Esophagus squamous epithelium (tissue), 5 donors: ENCODE measurements around the gene SNX6. TPM values are rescaled to one million over a fixed set of nuclear protein-coding genes. Genes with fewer than 3 reads are reported as not detected.
"Not testable (repeated sequence)": the region's sequence is repeated elsewhere in the genome, so short reads cannot be mapped to it uniquely, and the experiment has no call there.

Experiments
- DNase-seq: peaks from one replicate; lab custom pipeline; 2025; lab: John Stamatoyannopoulos, UW
- H3K27ac ChIP-seq, 4 donors: fragments of 200-600 bp; sonication (generic); one replicate each; pipeline ENCODE4 v1.5.1; 2016 to 2019; ENCODE audit warnings: mild to moderate bottlenecking in 1 of 4
- H3K27me3 ChIP-seq, 4 donors: fragments of 200-600 bp; sonication (generic); 1 replicate in 3 of 4; 2 replicates in 1 of 4; pipeline versions ENCODE4 v1.5.1 to v1.6.0; 2017 to 2021; ENCODE audit warnings: antibody characterized with exemption in 1 of 4
- H3K36me3 ChIP-seq, 3 donors: fragments of 200-600 bp; sonication (generic); one replicate each; pipeline ENCODE4 v1.5.1; 2016 to 2019
- H3K4me1 ChIP-seq, 3 donors: fragments of 200-600 bp; sonication (generic); one replicate each; pipeline ENCODE4 v1.5.1; 2017 to 2019
- H3K4me3 ChIP-seq, 4 donors: fragments of 200-600 bp; sonication (generic); 1 replicate in 3 of 4; 2 replicates in 1 of 4; pipeline ENCODE4 v1.5.1; 2016 to 2019; ENCODE audit warnings: mild to moderate bottlenecking in 2 of 4, moderate library complexity in 1 of 4
- H3K9me3 ChIP-seq, 3 donors: fragments of 200-600 bp; sonication (generic); one replicate each; pipeline ENCODE4 v1.5.1; 2016 to 2019
- POLR2A ChIP-seq, 4 donors: fragments of 450-650 bp; IDR thresholded peaks; one replicate each; pipeline ENCODE4 v1.6.1; 2017; ENCODE audit warnings: antibody characterized with exemption in 4 of 4, mild to moderate bottlenecking in 4 of 4, moderate library complexity in 3 of 4
- WGBS, 2 donors: methylation state at CpG; one replicate each; pipeline ENCODE4 v1.1.5; 2018; 5-methylcytosine and 5-hydroxymethylcytosine counted together
- intact Hi-C: fragments of 100-400 bp; cut with DNase I; formaldehyde crosslinking; loops from one replicate; pipeline ENCODE4 v1.15.0; 2022
- total RNA-seq, 4 donors: library from RNA; depleted of rRNA; stranded (reverse); fragments of >200 nt; gene quantifications; one replicate each; pipeline ENCODE4 v1.1.0, GENCODE V29; 2016
- TF ChIP-seq, protein P1 (sequence below), 6 experiments: fragments of 450-650 bp in 4 of 6; fragments of 200-600 bp in 2 of 6; sonication (generic) in 2 of 6; IDR thresholded peaks; one replicate each; pipeline ENCODE4 v1.5.1; 2016 to 2019; ENCODE audit warnings: antibody characterized with exemption in 6 of 6, mild to moderate bottlenecking in 4 of 6, moderate library complexity in 4 of 6
- donor health status: DM: yes; HTN: yes; CAD: no.

The SNX6 gene
- total RNA-seq, 4 donors from 2014 or later = 77.6 to 162 (median 111) TPM

DNA sequence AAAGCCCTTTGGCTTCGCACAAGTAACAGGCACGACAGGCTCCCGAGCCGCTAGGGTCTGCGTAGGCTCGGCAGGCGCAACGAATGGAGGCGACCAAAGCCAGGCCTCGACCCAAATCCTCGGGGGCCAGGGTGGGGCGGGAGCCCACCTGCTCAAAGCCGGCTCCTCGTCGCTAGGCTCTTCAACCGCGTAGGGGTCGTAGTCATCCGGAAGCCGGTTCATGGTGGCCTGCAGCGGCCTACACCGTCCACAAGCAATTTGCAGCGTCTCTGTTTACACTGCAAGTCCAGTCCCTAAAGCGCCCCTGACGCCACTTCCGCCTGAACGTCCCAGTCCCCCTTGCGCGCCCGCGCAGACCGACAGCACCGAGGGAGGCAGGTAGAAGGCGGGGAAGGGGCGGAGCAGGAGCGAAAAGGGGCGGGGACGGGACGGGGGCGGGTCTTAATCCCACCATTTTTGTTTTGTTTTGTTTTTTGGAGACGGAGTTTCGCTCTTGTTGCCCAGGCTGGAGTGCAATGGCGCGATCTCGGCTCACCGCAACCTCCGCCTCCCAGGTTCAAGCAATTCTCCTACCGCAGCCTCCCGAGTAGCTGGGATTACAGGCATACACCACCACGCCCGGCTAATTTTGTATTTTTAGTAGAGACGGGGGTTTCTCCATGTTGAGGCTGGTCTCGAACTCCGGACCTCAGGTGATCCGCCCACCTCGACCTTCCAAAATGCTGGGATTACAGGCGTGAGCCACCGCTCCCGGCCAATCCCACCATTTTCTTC, 90.4 kb downstream of the SNX6 start, which contains the start of gene EAPP:
EAPP (minus strand) TSS at position 295 of the 774 bp plus-strand sequence; CDS start at position 222, 73 bp downstream.
- Histone ChIP-seq H3K9me3 (no peaks in the 10 kb centered on the region), H3K4me1 (peaks cover 5 to 36% (median 8%) of the 10 kb centered on the region in 3 donors), H3K27me3 (no peaks in the 10 kb centered on the region), H3K4me3 (peak within 1 kb of the TSS; percentile 81 to 98 (median 94)), H3K27ac (peak within 1 kb of the TSS; percentile 96 to 99 (median 98)), H3K36me3 (peaks cover 0 to 33% (median 0%) of the 10 kb centered on the region in 3 donors)
- DNase-seq = no peak
- intact Hi-C loops = no loop called here
- 6 to 11% methylated on average over 10 to 12 of the region's 59 CpGs for WGBS, 2 donors
- TF ChIP-seq POLR2A (IDR thresholded peaks at IDR 0.05) = peak in 3 of 4 donors; percentile 87 to 95 (median 92)
- TF ChIP-seq, protein P1, sequence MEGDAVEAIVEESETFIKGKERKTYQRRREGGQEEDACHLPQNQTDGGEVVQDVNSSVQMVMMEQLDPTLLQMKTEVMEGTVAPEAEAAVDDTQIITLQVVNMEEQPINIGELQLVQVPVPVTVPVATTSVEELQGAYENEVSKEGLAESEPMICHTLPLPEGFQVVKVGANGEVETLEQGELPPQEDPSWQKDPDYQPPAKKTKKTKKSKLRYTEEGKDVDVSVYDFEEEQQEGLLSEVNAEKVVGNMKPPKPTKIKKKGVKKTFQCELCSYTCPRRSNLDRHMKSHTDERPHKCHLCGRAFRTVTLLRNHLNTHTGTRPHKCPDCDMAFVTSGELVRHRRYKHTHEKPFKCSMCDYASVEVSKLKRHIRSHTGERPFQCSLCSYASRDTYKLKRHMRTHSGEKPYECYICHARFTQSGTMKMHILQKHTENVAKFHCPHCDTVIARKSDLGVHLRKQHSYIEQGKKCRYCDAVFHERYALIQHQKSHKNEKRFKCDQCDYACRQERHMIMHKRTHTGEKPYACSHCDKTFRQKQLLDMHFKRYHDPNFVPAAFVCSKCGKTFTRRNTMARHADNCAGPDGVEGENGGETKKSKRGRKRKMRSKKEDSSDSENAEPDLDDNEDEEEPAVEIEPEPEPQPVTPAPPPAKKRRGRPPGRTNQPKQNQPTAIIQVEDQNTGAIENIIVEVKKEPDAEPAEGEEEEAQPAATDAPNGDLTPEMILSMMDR (IDR thresholded peaks at IDR 0.05) = peak in 4 of 6 experiments; percentile 5 to 26 (median 20)

DNA sequence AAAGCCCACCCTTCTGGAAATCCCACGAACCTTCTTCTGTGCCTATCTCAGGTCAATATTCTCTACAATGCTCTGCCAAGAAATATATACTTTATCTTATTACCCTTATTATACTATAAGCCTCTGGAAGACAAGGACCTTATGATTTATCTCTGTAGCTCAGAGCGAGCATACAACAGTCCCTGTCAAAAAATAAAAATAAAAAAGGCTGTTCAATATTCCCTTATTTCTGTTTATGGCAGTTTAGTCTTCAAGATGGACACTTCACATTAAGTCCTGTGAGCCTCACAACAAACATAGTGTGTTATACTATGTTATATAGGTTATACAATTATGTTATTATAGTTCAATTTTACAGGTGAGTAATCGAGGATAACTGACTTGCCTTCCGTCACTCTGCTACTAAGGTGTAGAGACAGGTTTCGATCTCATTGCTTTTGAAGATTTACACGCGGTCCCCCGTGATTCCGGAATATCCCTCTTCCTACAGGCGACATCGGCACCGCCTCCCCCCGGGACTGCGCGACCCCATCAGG, 91.0 kb downstream of the SNX6 start:
- Histone ChIP-seq H3K4me3 (peak overlapping the region; percentile 81 to 98 (median 94)), H3K27ac (peak overlapping the region; percentile 96 to 99 (median 98)), H3K36me3 (peaks cover 0 to 40% (median 0%) of the 10 kb centered on the region in 3 donors), H3K9me3 (no peaks in the 10 kb centered on the region), H3K4me1 (peaks cover 5 to 36% (median 8%) of the 10 kb centered on the region in 3 donors), H3K27me3 (no peaks in the 10 kb centered on the region)
- DNase-seq = no peak
- intact Hi-C loops = no loop called here
- 1 to 2% methylated on average over 9 to 13 of the region's 15 CpGs for WGBS, 2 donors
- TF ChIP-seq, protein P1 (IDR thresholded peaks at IDR 0.05) = no peak
- no peak for TF ChIP-seq POLR2A (IDR thresholded peaks at IDR 0.05)

DNA sequence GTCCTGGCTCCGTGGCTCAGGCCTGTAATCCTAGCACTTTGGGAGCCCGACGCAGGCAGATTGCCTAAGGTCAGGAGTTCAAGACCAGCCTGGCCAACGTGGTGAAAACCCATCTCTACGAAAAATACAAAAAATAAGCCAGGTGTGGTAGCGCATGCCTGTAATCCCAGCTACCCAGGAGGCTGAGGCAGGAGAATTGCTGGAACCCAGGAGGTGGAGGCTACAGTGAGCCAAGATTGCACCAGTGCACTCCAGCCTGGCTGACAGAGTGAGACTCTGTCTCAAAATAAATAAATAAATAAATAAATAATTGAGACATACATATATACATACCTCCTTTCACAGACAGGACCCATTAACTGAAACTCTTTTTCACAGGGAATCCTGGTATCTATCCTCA, 91.9 kb downstream of the SNX6 start:
- H3K9me3 ChIP-seq, intact Hi-C loops, DNase-seq, H3K27me3 ChIP-seq: not testable (repeated sequence)
- H3K4me3 ChIP-seq = peak overlapping the region in 3 of 4 donors; percentile 91 to 98 (median 97)
- peaks cover 0 to 48% (median 3%) of the 10 kb centered on the region in 3 donors for H3K36me3 ChIP-seq
- H3K27ac ChIP-seq = peak overlapping the region in 3 of 4 donors; percentile 96 to 99 (median 98)
- WGBS, 2 donors = 45 to 67% methylated on average over 6 of the region's 6 CpGs
- peaks cover 5 to 36% (median 8%) of the 10 kb centered on the region in 3 donors for H3K4me1 ChIP-seq

DNA sequence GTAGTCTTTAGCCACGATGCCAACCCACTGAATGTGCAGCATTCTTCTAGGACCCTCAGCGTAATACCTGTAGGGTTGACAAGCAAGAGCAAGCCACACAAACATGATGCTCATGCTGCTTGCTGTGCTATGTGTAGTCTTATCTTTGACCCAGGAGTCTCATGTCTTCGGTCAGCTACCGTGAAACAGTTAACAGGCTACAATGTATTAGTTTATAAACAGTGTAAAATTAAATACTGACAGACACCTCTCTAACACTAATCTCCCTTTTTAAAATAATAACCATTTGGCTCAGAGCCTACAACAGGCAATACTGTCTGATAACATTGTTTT, 92.3 kb downstream of the SNX6 start:
- Histone ChIP-seq H3K27ac (peak overlapping the region in 2 of 4 donors; percentile 98 to 99), H3K4me3 (peak overlapping the region in 2 of 4 donors; percentile 97 to 98)
- intact Hi-C loops = no loop called here

DNA sequence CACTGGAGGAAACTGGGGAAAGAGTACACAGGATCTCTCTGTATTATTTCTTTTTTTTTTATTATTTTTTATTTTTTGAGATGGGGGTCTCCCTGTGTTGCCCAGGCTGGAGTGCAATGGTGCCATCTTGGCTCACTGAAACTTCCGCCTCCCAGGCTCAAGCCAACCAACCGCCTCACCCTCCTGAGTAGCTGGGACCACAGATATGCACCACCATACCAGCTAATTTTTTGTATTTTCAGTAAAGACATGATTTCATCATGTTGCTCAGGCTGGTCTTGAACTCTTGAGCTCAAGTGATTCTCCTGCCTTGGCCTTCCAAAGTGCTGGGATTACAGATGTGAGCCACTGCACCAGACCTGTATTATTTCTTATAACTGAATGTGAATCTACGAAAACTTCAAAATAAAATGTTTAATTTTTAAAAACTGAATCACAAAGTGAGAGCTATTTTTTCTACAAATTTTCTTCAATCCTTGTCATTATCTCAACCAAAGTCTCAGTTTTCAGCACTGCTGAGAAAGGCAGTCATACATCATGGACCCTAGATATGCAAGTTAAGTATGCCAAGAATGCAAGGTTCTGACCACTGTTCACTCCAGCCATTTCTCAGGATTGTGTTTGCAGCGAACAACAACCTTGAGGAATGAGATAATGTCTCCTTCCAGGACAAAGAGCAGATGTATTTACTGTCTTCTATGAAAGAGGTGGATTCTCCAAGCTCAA, 92.8 kb downstream of the SNX6 start:
- Histone ChIP-seq H3K27me3 (no peaks in the 10 kb centered on the region), H3K4me3 (no peak overlapping the region), H3K27ac (peak overlapping the region in 1 of 4 donors; percentile 99), H3K9me3 (no peaks in the 10 kb centered on the region), H3K36me3 (peaks cover 0 to 58% (median 13%) of the 10 kb centered on the region in 3 donors), H3K4me1 (peaks cover 5 to 36% (median 8%) of the 10 kb centered on the region in 3 donors)
- 89 to 92% methylated on average over 4 of the region's 4 CpGs for WGBS, 2 donors
- DNase-seq = no peak
- TF ChIP-seq, protein P1 (IDR thresholded peaks at IDR 0.05) = no peak
- no peak for TF ChIP-seq POLR2A (IDR thresholded peaks at IDR 0.05)
- intact Hi-C loops = no loop called here

More for the DNA sequence above, 92.3 kb downstream of the SNX6 start:
- WGBS, 2 donors = 87 to 98% methylated on average over 4 of the region's 4 CpGs
- no peak for DNase-seq
- H3K9me3 ChIP-seq = no peaks in the 10 kb centered on the region
- peaks cover 5 to 36% (median 8%) of the 10 kb centered on the region in 3 donors for H3K4me1 ChIP-seq
- peaks cover 0 to 53% (median 8%) of the 10 kb centered on the region in 3 donors for H3K36me3 ChIP-seq
- TF ChIP-seq, protein P1 (IDR thresholded peaks at IDR 0.05) = no peak
- no peak for TF ChIP-seq POLR2A (IDR thresholded peaks at IDR 0.05)
- H3K27me3 ChIP-seq = no peaks in the 10 kb centered on the region
